Lung microvascular endothelial cell (primary cell): ENCODE data around the gene SPDEF. TPM values are rescaled to one million over a fixed set of nuclear protein-coding genes. Genes with fewer than 3 reads are reported as not detected.

Source experiments
- DNase-seq, 2 donors: peaks; one replicate each; pipeline versions ENCODE4 v3.0.0 to v3.0.0-alpha.2; 2010; ENCODE audit warnings: low read depth in 2 of 2
- total RNA-seq: library from RNA; depleted of rRNA; stranded (reverse); fragments of >200 nt; gene quantifications from 2 replicates; pipeline ENCODE4 v1.2.1, GENCODE V29; 2014

Gene SPDEF
- total RNA-seq, 1 donor from 2014 or later, result not detected

- no peak for DNase-seq
These were observed 9.4 kb downstream of the SPDEF start for GRCh38 chr6:34546551-34547321.

DNA sequence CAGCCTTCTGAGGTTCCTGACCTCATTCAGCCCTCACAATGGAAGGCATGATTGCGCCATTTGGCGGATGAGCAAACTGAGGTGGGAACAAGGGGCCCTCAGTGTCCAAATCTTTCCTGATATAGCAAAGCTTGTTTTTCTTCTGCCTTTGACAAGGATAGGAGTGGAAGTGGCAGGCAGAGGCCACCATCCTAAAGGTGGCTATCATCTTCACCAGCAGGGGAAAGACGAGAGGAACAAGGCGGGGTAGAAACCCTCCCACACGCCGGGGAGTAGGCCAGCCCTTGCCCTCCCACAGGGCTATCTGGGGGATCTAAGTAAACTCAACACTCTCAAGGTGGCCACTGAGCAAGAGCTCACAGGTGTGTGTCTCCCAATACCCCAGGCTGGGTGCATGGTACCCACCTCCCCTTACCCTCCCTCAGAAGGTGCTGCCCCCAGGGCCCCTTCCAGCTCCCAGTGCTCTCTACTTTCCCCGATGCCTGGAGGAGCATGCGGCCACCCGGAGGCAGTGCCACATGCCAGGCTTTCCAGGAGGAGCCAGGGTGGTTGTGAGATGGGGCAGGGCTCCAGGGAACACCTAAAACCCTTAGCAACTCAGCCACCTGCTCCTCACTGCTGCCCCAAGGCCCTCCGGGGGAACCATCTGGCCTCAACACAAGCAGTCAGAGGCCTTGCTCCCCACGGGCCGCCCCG, 11.2 kb downstream of the SPDEF start:
- DNase-seq, result no peak

DNA sequence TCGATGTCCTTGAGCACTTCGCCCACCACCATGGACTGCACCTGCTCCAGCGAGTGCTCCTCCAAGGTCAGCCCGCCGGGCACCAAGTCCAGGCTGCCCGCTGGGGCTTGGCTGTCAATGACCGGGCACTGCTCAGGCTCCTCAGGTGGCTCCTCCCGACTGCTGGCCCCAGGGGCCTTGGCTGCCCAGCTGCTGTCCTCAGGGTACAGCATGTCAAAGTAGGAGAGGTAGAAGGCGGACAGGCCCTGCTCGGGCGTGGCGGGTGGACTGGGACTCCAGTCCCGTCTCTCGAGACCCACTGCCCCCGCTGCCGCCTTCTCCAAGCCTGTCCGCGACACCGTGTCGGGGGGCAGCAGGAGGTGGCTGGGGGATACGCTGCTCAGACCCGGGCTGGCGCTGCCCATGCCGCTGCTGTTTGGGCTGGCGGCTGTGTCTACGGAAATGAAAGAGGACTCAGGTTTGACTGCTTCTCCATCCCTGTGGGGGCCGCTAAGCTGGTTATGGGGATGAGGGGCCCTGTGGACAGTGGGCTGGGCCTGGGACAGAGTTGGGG, 12.0 kb downstream of the SPDEF start:
- DNase-seq, result no peak

- peak; percentile 42 to 60 for DNase-seq
These were observed 12.7 kb downstream of the SPDEF start for GRCh38 chr6:34543421-34543820.

DNA sequence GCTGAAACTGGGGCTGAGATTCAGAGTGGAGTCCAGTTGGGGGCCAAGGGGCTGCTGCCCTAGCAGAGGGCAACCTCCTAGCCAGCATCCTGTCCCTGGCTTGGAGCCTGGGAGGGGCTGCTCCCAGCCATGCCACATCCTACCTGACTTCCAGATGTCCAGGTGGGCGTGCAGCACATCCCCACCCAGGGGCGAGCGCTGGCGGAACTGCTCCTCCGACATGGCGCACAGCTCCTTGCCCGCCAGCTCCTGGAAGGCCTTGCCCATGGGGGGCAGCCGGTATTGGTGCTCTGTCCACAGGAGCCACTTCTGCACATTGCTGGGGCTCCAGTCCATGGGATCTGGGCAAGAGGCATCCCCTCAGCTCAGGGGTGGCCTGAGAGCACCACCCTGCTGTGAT, 15.3 kb downstream of the SPDEF start:
- DNase-seq, result no peak

DNA sequence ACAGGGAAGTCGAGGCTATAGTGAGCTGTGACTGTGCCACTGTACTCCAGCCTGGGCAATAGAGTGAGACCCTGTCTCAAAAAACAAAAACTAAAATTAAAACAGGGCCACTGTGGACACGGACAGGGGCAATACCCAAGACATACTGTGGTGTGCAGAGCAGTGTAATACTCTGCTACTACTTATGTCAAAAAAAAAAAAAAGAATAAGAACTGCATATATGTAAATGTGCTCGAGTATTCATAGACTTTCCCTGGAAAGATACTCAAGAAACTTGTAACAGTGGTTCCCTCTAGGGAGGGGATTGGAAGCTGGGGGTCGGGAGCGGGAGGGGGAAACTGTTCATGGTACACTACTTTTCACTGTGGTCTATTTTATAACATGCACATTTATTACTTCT, 15.9 kb downstream of the SPDEF start:
- DNase-seq, result no peak

DNA sequence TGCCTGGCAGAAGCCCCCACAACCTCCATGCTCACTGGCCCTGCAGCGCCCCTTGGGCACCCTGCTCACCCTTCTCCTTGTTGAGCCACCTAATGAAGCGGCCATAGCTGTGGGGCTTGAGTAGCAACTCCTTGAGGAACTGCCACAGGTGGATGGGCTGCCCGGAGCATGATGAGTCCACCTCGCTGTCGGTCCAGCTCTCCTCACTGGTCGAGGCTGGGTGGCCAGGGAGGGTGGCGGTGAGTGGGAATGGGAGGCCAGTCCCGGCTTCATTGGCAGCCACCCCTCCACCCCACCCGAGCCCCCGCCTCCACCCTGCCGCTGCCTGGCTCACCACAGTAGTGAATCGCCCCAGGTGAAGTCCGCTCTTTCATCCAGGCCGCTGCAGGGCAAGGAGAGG, 16.9 kb downstream of the SPDEF start:
- no peak for DNase-seq

DNA sequence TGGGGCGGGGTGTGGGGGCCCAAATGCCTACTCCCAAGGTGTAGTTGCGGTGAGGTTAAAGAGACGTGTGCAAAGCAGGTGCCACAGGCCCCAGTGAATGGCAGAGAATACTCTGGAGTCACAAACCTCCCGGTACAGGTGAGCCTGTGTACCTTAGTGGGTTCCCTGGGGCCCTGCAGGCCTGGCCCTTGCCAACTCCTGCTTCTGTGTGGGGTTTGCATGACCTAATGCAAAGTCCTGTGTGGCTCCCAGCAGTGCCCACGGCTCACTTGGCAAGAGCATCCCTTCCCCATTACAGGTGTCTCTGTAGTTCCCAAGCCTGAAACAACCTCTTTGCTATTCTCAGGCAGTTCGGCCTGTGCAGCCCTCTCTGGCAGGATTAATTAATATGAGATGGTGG, 17.5 kb downstream of the SPDEF start:
- no peak for DNase-seq

GRCh38 chr6:34537922-34538550, 18.1 kb downstream of the SPDEF start:
- no peak for DNase-seq

GRCh38 chr6:34536959-34537848, 18.9 kb downstream of the SPDEF start:
- DNase-seq, result no peak

DNA sequence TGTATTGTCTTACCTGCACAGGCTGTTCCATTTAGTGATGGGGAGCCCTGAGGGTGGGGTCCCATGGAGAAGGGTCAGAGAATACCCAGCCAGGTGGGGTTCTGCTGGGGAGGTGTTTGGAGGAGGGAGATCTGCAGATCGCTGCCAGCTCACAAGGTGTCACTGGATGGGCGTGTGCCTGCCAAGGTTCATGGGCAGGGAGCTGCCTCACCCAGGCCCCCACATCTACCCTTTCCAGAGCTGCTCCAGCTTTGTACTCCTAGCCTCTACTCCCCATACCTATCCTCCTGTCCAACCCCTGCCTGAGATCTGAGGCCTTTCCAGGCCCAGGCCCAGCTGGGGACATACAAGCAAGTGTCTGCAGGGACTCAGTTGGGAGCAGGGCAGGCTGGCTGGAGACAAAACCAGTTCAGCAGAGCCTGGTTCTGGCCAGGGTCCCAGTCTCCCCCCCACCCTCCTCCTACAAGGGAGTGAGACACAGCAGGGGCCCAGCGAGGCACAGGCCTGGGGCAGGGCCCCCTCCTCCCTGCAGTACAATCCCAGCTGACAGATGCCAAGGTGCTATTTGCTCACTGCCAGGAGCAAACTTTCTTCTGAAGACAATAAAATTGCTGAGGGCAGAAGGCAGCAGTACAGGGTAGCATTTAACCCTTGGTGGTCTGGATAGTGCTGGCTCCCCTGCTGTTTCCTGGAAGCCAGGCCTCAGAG, 19.7 kb downstream of the SPDEF start:
- DNase-seq, result no peak

- DNase-seq, result no peak
These were observed 20.5 kb downstream of the SPDEF start for GRCh38 chr6:34535646-34536045.

DNA sequence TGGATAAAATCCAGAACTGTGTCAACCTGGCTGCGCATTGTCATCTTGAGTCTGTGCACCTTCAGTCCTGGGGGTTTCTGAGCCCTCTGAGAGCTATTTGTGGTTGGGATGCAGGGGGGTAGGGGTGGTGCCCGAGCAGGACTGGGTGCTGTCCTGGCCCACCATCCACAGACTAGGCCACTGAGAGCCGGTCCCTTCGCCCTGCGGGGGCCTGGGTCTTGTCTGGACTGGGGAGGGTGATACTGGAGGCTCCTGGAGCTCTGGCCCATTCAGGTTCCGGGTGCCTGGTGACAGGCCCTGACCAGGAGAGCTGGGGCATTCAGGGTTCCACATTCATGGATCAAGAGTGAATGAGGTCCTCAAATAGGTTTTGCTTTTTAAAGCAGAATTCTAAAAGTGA, 20.9 kb downstream of the SPDEF start:
- DNase-seq, result no peak

GRCh38 chr6:34534656-34535055, 21.5 kb downstream of the SPDEF start:
- no peak for DNase-seq

DNA sequence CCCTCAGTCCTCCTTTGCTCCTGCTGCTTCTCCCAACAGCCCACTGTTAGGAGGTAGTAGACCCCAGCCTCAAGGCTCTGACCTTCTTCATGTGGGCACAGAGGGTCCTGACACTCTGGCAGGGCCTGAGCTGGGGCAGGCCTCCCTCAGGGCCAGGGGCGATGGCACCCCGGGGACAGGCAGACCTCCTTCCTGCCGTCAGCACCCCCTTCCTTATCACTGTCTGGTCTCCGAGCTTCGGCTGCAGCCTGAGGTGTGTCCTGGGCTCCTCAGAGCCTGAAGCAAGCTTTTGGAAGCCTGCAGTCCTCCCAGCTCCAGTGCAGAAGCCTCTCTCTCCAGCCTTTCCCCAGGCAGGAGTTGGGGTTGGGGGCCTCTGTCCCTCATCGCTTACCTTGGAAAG, 22.0 kb downstream of the SPDEF start:
- DNase-seq, result no peak

DNA sequence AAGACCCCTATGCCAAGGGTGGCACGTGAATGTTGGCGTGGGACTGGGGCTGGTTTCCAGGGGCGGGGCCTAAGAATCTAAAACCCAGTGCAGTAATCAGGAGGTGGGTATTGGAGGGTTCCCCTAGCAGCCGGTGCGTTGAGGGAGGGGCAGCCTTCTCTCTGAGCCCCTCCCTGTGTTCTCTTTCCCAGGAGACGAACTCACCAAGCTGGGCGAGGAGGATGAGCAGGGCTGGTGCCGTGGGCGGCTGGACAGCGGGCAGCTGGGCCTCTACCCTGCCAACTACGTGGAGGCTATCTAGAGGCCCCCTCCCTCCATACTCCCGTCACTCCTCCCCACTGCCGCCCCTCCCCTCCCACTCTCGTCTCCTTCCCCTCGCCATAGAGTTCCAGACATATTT, 23.9 kb downstream of the SPDEF start:
- DNase-seq, result peak in 1 of 2 donors; percentile 42

- peak; percentile 82 to 97 for DNase-seq
These were observed 24.4 kb downstream of the SPDEF start for GRCh38 chr6:34531580-34532201.

GRCh38 chr6:34530753-34531365, 25.3 kb downstream of the SPDEF start:
- DNase-seq, result no peak

- DNase-seq, result no peak
These were observed 26.3 kb downstream of the SPDEF start for GRCh38 chr6:34529665-34530327.
